ENCODE data around the gene GHR. TPM values are rescaled to one million over a fixed set of nuclear protein-coding genes. Genes with fewer than 3 reads are reported as not detected.

The GHR gene
- total RNA-seq, 1 donor, result 2.2 TPM

DNA sequence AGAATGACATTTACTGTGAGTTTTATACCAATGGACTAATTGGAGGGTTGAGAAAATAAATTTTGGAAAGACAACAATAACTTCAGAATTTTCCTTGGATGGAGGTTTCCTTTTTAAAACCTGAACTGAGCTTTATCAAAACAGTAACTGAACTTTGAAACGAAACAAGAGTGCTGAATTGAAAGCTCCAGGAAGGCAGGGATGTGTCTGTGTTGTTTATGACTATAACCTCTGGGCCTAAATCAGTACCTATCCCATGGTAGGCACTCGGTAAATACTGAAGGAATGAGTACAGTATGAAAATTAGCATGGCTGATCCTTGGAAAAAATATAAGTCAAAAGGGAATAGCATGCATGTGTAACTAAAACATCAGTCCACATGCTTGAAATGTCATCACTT, 93.9 kb downstream of the GHR start:
- TF ChIP-seq, protein P1, sequence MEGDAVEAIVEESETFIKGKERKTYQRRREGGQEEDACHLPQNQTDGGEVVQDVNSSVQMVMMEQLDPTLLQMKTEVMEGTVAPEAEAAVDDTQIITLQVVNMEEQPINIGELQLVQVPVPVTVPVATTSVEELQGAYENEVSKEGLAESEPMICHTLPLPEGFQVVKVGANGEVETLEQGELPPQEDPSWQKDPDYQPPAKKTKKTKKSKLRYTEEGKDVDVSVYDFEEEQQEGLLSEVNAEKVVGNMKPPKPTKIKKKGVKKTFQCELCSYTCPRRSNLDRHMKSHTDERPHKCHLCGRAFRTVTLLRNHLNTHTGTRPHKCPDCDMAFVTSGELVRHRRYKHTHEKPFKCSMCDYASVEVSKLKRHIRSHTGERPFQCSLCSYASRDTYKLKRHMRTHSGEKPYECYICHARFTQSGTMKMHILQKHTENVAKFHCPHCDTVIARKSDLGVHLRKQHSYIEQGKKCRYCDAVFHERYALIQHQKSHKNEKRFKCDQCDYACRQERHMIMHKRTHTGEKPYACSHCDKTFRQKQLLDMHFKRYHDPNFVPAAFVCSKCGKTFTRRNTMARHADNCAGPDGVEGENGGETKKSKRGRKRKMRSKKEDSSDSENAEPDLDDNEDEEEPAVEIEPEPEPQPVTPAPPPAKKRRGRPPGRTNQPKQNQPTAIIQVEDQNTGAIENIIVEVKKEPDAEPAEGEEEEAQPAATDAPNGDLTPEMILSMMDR (IDR thresholded peaks at IDR 0.05; ENCODE audit: insufficient read depth, low read depth, low read length), result no peak

DNA sequence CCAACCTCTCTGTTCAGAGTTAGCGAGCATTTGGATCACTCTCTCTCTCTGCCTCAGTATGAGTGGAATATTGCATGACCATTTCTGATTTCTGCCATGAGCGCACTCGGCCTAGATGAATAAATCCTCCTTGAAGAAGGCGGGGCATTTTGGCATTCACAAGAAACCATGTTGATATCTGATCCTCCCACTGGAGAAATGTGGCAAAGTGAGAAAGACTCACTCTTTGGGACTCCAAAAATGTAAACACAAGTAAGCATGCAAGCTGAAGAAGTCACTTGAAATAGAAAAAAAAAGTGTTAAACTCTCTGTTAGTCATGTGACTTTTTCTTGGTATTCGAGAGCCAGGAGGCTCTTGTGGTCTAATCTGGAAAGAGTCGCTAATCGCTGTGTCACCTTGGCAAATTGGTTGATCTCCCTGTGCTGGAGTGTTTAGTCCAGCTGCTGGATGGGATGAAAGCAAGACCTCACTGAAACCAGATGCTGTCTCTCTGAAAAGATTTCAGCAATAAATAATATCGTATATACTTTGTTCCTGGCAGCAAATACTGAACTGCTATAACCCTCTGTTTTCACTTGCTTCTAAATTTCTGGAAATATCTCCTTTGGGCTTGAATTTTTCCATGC, 95.5 kb downstream of the GHR start:
- peak; percentile 1 for DNase-seq (ENCODE audit: low read depth)
- TF ChIP-seq, protein P1 (IDR thresholded peaks at IDR 0.05; ENCODE audit: insufficient read depth, low read depth, low read length), result no peak
- H3K4me3 ChIP-seq (ENCODE audit: low read depth, low read length), result no peak overlapping the region

More for the DNA sequence above, 93.9 kb downstream of the GHR start:
- DNase-seq (ENCODE audit: low read depth), result no peak
- no peak overlapping the region for H3K4me3 ChIP-seq (ENCODE audit: low read depth, low read length)

DNA sequence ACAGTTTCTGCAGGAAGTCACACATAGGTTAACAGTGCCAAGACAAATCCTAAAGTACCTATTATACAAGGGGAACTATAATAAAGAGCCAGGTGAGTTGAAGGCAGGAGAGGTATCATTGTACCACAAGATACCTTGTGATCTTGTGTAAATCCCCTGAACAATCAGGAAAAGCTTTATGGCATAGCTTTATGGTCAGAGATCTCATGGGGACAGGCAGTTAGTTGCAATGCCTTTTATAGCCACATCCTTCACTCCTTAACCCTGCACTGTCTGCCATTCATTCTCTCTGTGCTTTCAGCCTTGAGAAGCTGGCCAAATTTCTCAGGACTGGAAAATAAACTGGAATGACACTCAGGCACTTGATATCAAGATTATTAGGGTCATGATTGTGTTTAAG, 97.0 kb downstream of the GHR start:
- no peak for DNase-seq (ENCODE audit: low read depth)
- H3K4me3 ChIP-seq (ENCODE audit: low read depth, low read length), result no peak overlapping the region
- TF ChIP-seq, protein P1 (IDR thresholded peaks at IDR 0.05; ENCODE audit: insufficient read depth, low read depth, low read length), result no peak

DNA sequence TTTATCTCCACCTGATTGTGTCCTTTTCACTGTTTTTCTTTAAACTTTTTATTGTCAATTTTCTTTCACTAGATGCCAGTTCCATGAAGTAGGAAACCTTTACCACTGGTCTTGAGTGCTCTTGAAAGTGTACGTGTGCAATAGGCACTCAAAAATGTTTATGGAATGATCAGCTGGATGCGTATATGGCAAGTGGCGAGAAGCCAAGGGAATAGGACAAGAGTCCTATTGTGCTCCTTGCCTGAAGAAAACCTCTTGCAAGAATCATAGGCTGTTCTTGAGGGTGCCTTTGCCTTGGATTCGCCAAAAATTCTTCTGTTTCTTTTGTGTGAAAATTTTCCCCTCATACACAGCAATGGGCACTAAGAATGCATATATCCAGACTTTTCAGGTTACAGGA, 97.7 kb downstream of the GHR start:
- H3K4me3 ChIP-seq (ENCODE audit: low read depth, low read length), result no peak overlapping the region
- TF ChIP-seq, protein P1 (IDR thresholded peaks at IDR 0.05; ENCODE audit: insufficient read depth, low read depth, low read length), result no peak
- DNase-seq (ENCODE audit: low read depth), result no peak

DNA sequence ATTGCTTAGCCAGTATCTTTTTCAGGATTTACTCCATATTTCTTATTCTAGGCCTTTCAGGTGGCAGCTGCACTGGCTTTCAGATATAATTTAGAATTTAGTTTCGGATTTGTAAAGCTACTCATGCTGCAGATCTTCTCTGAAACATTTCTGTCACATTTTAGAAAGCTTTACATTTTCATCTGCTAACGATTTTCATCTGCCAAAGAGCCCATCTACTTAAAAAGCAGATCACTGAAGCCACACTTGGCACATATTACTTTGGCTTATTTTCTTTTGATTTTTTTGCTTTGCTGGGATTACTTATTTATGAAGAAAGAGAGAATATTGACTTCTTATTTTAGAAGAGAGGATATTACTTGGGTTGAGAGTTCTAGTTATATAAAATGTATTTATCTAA, 98.2 kb downstream of the GHR start:
- no peak overlapping the region for H3K4me3 ChIP-seq (ENCODE audit: low read depth, low read length)
- no peak for DNase-seq (ENCODE audit: low read depth)
- TF ChIP-seq, protein P1 (IDR thresholded peaks at IDR 0.05; ENCODE audit: insufficient read depth, low read depth, low read length), result no peak

DNA sequence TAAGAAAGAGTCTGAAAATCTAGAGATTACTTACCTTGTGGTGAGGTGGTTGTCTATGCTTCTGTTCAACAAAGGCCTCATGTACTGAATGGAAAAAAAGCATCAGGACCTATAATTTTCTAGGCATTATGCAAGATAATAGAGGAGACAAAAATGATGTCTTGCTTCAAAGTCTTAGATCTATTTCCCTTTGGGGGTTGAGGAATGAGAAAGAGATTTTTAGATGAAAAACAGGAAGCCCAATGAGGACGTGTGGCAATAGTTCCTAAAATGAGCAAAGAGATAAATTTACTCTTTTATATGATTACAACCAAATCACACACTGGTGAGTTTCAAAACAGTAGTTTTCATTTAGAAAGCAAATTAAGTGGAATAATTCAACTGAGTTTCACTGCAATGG, 99.5 kb downstream of the GHR start:
- no peak overlapping the region for H3K4me3 ChIP-seq (ENCODE audit: low read depth, low read length)
- DNase-seq (ENCODE audit: low read depth), result peak; percentile 1
- TF ChIP-seq, protein P1 (IDR thresholded peaks at IDR 0.05; ENCODE audit: insufficient read depth, low read depth, low read length), result no peak

DNA sequence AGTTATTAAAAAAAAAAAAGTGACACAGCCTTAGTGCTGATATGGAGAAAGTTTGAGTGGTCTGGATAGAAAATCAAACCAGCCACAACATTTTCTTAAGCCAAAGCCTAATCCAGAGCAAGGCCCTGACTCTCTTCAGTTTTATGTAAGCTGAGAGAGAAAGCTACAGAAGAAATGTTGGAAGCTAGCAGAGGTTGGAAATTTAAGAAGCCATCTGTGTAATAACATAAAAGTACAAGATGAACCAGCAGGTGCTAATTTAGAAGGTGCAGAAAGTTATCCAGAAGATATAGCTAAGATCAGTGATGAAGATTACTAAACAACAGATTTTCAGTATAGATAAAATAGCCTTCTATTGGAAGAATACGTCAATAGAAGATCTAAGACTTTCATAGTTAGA, 102.9 kb downstream of the GHR start:
- DNase-seq (ENCODE audit: low read depth), result no peak
- H3K4me3 ChIP-seq (ENCODE audit: low read depth, low read length), result no peak overlapping the region
- TF ChIP-seq, protein P1 (IDR thresholded peaks at IDR 0.05; ENCODE audit: insufficient read depth, low read depth, low read length), result no peak
